AG08395 (cell line): Measurements from ENCODE around the gene WDR20.

Experiments
- DNase-seq: peaks from one replicate; pipeline ENCODE4 v3.0.0; 2012; ENCODE audit warnings: mixed read lengths, low spot score

WDR20 gene

DNA sequence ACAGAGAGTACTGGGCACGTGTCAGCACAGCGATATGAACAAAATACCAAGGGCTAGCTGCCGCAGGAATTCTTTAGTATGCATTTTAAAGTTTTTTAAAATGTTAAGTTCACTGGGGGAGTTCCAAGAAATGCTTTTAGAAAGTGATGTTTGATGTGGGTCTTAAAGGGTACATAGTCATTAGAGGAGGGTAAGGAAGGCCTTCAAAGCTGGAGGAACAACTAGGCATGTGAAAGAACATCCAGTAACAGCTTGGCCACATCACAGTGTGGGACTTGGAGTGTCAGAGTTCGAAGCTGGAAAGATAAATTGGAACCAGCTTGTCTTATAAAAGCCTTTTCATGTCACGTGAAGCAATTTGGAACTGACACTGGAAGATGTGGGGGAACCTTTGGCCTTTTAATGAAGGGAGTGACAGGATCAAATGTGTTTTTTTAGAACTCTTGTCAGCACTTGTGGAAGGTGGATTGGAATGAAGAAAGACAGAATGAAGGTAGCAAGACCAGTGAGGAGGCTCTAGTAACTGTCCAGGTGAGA is 57.7 kb downstream of the WDR20 start:
- DNase-seq: no peak

DNA sequence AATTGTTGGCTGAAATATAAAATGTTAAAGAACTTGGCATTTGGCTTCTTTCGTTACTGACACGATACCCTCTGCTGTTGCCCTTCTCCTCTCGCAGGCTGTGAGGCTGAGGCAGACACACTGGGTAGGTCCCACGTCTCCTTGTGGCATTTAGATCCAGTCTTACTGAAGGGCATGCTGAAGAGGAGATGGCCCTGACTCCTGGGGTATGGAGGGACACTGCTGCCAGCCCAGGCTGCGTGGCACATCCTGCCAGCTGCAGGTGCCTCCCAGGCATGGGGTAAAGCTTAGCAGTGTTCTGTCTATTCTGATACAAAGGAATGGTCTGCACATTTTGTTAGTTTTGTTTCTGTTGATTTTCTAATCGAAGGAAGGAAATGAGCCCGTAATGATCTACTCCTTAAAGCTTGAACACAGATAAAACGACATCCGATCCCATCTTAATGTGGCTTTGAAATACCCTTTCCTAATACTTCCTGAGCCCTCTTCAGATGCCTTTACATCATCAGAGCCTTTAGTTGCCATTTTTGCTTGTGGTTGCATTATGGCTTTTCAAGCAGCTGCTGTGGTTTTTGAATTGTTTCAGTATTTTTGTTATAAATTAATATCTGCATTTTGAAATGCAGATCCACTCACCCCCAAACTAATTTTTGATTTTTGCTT is 61.1 kb downstream of the WDR20 start:
- no peak for DNase-seq

DNA sequence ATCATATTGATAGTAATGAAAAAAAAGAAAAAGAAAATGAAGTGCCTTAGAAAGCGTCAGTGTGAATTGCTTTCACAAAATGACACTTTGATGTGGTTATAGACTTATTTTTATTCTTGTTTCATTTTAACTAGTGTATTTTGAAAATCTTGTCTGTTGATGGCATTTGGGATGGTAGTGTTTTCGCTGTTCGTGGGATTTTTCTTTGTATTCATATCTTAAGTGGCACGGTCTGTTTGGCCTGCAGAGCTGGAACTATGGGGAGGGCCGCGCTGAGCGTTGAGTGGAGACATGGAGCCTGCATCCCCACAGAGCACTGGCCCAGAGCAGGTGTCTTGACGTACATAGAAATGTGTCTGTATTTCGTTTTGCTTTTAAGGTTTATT is 61.6 kb downstream of the WDR20 start:
- DNase-seq: no peak

DNA sequence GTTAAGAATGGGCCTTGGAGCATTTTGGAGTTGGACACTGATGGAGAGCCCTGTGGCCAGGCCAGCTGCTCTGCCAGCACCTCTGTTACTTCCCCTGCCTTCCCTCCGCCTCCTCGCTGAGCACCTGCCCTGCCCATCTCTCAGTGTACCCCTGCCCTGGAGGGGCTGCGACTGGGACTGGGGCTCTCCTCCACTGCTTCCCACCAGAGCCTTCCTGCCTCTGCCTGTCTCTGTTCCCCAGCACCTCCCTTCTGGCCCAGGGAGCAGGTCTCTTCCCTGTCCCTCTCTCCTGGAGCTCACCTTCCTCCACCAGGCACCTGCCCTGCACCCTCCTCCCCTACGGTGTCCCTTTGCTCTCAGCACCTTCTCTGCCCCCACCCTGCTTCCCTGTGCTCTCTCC is 62.1 kb downstream of the WDR20 start:
- no peak for DNase-seq

DNA sequence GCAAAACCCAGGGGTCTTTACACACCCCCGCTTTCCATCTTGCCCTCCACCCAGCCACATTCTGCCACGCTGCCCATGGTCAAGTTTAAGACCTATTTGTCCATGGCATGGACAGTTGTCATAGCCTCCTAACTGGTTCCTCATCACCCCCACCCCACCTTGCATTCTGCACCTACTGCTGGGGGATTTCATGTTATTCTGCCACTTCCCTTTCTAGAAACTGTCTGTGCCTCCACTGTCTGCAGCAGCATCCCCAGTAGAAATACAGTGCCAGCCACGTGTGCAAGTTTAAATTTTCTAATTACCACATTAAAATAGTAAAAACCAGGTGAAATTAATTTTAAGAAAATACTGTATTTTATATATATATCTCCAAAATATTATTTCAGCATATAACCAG is 63.2 kb downstream of the WDR20 start:
- DNase-seq: no peak

DNA sequence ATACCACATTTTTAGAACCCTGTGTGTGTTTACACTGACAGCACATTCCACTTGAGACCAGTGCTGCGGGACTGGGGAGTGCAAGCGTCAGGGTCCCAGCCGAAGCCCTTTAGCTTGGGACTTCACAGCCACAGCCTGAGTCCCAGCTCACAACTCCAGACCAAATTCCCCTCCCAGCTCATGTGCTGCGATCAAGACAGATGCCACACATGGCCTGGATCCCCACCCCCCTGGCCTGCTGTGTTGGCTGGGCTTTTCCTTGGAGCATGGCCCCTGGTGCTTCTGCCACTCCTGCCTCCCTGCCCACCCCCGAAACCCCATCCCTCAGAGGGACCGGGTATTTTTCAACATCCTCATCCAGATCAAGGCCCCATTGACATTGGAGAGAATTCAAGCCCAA is 63.7 kb downstream of the WDR20 start:
- DNase-seq: no peak

DNA sequence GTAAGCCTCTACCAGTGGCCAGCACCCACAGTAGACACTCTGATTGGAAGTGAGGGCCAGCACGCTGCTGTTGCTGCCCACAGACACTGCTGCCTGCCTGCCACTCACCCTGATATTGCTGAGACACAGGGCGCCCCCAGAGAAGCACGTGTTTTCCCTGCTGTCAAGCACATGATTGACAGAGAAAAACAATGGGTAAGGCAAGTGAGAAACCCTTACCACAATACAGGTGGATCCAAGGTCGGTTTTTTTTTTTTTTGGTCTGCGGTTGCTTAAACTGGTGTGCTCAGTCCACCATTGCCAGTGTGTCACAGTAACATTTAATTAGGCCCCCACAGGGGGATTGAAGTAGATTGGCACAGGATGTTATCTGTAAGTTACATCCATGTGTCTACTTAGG is 65.9 kb downstream of the WDR20 start:
- DNase-seq: no peak

DNA sequence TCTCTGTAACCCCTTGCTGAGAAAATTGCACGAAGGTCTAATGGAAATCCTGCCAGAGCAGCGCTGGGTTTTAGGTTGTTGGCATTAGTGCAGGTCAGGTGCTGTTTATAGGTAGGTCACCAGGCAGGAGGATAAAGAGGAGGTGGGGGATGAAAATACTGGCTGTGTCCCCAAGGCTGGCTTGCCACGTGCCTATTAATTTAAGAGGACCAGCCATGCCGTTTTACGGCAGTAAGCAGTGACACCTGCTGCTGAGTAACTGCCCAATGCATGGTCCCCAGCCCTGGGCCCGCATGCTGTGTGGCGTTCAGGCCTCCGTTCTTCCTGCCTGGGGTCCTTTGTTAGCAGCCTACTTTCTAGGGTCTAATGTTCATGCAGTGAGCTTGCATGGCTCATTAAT is 67.2 kb downstream of the WDR20 start:
- DNase-seq: no peak

DNA sequence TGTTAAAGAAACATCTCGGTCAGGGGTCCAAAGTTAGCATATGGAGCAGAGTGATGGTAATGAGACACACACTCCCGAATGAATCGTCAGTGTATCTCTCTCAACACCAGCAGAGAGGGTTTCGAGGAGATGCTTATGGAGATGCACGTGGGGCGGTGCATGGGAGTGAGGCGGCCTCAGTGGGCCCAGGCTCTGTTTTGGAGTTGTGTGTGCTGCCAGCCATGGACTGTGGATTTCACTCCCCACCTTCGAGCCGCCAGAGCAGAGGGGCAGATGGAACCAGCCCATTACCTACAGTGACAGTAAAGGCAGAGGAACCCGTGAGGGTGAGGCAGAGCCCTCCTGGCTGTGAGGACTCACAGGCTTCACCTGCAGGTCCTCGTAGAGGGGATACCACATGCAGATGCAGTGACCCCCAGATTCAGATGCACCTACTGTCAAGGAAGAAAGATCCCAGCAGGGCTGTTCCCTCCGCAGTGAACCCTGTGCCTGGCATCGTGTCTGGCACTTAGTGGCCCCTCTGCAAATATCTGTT is 68.2 kb downstream of the WDR20 start:
- DNase-seq: no peak

DNA sequence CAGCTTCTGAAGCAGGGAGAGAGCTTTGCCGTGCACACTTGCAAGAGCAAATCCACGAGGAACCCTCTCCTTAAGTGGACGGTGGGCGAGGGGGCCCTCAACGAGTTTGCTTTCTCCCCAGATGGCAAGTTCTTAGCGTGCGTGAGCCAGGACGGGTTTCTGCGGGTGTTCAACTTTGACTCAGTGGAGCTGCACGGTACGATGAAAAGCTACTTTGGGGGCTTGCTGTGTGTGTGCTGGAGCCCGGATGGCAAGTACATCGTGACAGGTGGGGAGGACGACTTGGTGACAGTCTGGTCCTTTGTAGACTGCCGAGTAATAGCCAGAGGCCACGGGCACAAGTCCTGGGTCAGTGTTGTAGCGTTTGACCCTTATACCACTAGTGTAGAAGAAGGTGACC is 69.0 kb downstream of the WDR20 start:
- DNase-seq: no peak

DNA sequence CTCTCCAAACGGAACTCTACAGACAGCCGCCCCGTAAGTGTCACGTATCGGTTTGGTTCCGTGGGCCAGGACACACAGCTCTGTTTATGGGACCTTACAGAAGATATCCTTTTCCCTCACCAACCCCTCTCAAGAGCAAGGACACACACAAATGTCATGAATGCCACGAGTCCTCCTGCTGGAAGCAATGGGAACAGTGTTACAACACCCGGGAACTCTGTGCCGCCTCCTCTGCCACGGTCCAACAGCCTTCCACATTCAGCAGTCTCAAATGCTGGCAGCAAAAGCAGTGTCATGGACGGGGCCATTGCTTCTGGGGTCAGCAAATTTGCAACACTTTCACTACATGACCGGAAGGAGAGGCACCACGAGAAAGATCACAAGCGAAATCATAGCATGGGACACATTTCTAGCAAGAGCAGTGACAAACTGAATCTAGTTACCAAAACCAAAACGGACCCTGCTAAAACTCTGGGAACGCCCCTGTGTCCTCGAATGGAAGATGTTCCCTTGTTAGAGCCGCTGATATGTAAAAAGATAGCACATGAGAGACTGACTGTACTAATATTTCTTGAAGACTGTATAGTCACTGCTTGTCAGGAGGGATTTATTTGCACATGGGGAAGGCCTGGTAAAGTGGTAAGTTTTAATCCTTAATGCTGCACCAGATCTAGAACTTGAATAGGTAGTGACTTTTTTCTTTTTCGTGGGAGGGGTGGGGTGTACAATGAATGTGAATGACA is 69.7 kb downstream of the WDR20 start:
- DNase-seq: peak; percentile 60

DNA sequence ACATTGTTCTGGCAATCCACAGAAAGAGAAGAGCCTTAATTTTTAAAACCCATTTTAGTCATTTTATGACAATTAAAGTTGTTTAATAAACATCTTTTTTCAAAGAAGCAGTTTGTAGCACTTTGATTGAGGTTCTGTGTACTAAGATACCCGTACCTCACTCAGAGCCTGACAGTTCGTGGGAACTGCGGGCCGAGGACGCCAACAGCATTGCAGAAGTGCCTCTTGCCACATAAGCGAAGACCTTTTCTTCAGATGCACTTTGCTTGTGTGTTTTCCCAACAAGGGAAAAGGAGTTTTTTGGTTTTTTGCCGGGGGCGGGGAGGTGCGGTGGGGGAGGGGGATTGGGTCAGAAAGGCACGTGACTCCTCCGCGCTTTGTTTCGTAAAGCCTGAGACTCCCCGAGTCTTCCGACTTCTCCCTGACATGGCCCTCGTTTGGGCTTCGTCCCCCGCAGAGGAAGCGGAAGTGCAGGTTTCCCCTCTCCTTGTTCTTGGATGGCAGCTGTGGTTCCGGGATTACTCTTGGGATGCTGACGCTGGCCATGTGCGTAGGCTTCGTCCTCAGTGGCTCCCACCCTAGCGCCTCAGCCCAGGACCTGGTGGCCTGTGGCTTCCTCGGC is 70.8 kb downstream of the WDR20 start:
- no peak for DNase-seq

DNA sequence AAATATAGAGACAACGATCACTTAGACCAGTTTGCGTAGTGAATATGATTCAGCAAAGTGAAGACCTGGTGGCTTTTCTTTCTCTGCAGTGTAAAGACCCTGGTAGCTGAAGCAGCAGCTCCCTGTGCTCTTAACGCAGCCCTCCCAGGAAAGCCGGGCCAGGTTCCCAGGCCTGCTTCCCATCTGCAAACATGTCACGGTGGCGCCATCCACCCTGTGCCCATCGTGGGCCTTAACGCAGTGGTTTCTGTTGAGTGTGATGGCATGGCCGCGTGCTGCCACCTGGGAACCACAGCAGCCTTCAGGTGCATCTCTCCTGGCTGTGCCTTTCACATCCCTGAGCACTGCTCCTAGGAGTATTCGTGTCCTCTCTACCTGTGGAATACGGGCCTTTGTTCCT is 71.5 kb downstream of the WDR20 start:
- no peak for DNase-seq

DNA sequence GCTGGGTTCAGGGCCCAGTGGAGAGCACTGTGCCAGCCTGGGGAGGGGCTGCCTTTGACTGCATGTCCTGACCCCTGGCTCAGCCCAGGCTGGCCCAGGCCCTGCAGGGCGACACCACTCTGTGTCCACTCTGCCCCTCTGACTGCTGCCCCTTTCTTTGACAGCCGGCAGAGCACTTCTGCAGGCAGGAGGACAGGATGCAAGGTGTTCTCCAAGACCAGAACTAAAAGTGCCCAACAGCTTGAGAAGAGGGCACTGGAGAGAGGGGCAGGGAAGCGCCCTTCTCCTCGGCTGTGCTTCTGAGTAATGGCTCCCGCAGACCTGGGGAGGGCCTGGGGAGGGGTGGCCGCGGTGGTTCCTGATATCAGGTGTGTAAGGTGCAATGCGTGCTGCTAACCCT is 72.7 kb downstream of the WDR20 start:
- no peak for DNase-seq

DNA sequence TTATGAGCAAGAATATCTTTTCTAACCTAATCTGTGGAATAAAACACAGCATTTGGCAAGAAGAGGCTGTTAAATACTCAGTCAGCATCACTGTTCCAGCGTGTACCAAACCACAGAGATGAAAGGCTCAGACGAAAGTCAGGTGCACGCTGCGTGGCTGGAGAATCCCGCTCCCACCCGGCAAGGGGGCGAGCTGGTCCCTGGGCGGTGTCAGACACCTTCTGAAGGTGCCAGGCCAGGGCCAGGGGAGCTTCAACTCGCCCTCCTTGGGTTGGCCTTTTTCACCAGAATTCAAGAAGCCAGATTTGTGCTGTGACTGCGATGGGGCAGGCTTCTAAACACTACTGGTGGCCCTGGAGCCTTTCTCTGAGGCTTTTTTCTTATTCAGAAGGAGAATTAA is 73.1 kb downstream of the WDR20 start:
- DNase-seq: no peak

DNA sequence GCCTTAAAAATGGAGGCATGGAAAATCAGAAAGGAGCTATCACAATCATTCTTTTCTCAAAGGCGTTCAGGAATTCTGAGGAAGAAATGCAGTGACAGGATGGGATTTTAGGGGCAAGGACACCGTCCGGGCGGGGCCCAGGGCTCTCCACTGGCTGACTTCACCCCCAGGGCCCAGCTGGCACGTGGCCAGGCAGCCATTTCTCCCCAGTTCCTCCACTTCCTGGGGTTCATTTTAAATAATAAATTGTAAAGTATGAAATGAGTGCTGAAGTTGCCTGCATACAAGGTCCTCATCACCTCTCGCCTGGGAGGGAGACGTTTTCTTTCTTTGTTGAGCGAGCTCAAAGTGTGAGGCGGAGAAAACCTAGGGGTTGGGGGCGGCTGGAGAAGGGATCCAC is 73.8 kb downstream of the WDR20 start:
- no peak for DNase-seq

DNA sequence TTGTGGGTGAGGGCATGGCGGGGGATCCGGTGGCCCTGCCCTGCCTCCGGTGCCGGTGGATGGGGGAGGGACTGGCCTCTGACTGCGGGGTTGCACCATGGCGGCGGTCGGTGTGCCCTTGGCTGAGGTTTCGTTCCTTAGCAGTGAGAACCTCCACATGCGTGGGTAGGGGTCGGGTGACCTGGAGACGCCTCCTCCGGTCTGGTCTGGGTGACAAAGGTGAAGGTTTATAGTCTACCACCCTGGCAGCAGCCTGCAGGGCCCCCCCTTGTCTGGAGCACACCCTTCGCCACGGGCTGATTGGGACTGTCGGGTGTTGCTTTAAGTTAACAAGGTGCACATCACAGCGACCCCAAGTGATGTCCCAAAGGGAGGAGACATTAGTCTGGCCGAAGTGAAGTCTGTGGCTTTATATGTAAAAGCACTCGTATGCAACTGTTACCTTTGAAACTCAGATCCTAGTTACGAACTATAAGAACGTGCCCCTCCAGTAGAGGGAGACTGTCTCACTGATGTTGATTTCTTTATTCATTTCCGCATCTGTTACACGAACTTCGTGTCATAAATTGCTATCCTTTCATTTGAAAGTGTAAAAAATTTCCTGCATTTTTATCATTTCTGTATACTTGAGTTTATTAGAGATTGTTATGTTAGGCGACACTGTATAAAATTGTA is 74.4 kb downstream of the WDR20 start:
- DNase-seq: no peak

DNA sequence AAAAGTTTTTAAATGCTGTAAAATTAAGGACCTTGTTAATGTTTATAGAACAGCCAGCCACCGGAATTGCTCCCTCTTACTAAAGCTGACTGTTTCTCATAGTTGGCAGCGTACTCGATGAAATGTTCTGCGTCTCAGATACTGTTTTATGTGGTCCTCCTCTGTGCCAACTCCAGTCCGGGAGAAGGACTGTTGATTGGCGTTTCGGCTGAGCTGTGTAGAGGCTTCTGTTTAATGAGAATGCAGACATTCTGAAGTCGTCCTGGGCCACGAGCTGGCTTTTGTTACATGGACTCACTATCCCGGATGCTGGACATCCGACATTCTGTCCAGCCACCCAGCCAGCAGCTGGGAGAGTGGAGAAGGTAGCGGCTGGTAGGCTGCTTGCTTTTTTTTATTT is 75.4 kb downstream of the WDR20 start:
- peak; percentile 59 for DNase-seq

DNA sequence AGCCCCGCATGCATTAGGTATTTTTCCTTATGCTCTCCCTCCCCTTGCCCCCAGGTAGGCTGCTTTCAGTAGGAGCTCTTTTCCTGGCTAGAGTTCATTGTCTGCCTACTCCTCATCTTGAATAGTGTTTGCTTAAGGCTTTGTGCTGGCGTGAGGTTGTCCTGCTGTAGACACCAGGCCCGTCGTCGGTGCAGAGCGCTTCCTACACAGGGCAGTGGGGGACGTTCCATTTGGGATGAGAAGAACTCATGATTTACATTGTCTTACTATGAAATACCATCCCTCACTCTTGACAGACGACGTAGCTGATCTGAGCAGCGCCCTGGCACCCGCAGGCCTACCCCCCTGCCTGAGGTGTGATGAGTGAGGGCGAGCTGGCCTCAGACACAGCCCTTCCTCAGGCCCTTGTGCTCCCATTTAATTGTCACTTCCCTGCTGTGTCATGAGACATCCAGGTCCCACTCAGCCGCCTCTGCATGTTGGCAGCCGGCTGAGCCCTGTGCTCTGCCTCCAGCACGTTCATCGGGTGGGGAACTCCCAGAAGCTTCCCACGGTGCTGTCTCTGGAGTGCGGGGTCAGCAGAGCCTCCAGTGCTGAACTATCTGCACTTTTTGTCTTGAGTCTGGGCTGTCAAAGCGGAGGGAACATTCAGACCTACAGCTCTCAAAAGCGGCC is 76.0 kb downstream of the WDR20 start:
- no peak for DNase-seq

DNA sequence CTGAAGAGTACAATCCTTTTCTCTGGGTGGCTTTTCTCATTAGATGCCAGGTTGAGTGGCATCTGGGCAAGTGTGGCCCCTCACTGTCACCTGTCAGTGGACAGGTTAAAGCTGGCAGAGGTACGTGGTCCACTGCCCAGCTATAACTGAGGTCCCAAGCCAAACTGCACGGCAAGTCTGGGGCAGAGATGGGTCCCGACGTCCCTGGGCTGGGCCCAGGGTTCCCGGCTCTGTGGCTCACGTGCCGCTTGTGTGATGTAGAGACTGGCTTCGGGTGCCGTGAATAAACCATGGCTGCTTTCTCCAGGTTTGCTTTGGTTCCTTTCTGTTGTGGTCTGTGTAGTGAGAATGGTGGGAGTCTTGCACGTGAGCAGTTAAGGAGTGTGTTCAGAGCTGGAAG is 77.7 kb downstream of the WDR20 start:
- no peak for DNase-seq

DNA sequence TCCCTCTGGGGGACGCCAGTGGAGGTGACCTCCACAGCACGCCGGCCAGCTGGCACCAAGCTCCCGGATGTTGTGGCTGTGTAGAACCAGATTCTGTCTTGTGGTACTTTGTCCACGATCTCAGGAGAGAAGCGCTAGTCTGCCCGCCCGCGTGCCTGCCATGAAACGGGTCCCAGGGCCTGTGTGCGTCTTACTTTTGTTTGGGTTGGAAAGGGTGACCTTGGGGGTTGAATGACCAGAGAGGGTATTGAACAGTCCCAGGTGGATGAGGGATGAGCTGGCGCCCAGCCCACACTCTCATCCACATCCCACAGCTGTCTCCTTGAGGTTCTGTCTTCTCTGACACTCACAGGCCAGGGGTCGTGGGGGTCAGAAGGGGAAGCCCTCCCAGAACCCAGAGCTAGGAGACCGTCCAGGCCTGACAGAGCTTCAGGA is 78.3 kb downstream of the WDR20 start:
- DNase-seq: no peak

DNA sequence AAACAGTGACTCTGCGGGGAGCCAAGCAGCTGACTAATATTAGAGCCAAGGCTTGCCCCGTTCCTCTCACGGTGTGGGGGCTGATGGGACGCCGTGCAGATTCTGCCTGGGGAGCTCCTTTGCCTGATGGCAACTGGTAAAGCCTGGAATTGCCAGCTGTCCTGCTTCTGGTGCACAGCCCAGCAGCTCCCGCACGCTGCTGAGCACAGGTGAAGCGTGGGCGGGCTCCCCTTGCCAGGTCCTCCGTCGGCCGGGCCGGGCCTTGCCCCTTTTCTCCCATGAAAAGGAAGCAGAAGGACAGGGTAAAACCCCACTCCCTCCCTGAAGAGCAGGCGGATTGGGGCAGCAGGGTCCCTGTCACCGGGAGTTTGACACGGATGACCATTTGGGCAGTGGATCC is 79.0 kb downstream of the WDR20 start:
- no peak for DNase-seq
